SK-N-SH (cell line): Measurements from ENCODE around the gene PRICKLE2. TPM values are rescaled to one million over a fixed set of nuclear protein-coding genes. Genes with fewer than 3 reads are reported as not detected.
A peak's percentile ranks its signal among the peaks of the same experiment; 100 is the strongest.

Source experiments
- CTCF ChIA-PET: fragments of 300-600, 350-600 bp; formaldehyde crosslinking; extraction: SDS; loops from one replicate; lab custom pipeline; 2021; lab: Yijun Ruan, JAX
- POLR2A ChIA-PET: fragments of 350-600 bp; sonication (Branson Sonifier 250); formaldehyde crosslinking; extraction: SDS; loops from one replicate; lab custom pipeline; 2020; ENCODE audit warnings: antibody characterized with exemption, inconsistent platforms; lab: Yijun Ruan, JAX
- DNase-seq: peaks from one replicate; pipeline ENCODE4 v3.0.0; 2012
- H2AFZ ChIP-seq: fragments of 200-600 bp; sonication (generic); 2 replicates; pipeline ENCODE4 v1.8.1; 2016; ENCODE audit warnings: antibody characterized with exemption, mild to moderate bottlenecking, low read depth
- H3F3A ChIP-seq: fragments of 200-600 bp; sonication (generic); replicated peaks from 2 replicates; pipeline ENCODE3; 2016; ENCODE audit warnings: antibody characterized with exemption, mild to moderate bottlenecking; ENCODE audit not compliant: insufficient read depth
- H3K27ac ChIP-seq, 2 experiments: fragments of 200-500 bp in 1 of 2; fragments of 200-600 bp in 1 of 2; sonication (Bioruptor generic) in 1 of 2; sonication (generic), shearing (Covaris generic) in 1 of 2; 2 replicates each; pipeline versions ENCODE4 v1.5.1 to v1.6.1; 2014 to 2016; ENCODE audit warnings: low read depth in 2 of 2, inconsistent platforms in 1 of 2, low read length in 1 of 2, mild to moderate bottlenecking in 1 of 2, mixed read lengths in 1 of 2
- H3K27me3 ChIP-seq: fragments of 200-600 bp; sonication (generic), shearing (Covaris generic); 2 replicates; pipeline ENCODE4 v1.6.1; 2016; ENCODE audit warnings: mixed run types; ENCODE audit not compliant: insufficient read depth
- H3K36me3 ChIP-seq, 2 experiments: fragments of 200-500 bp in 1 of 2; fragments of 200-600 bp in 1 of 2; sonication (Bioruptor generic) in 1 of 2; sonication (generic) in 1 of 2; replicated peaks in 1 of 2; 2 replicates each; pipeline versions ENCODE3 to v1.5.1; 2014 to 2016; ENCODE audit warnings: low read length in 1 of 2, mild to moderate bottlenecking in 1 of 2; ENCODE audit not compliant: insufficient read depth in 2 of 2, control insufficient read depth in 1 of 2
- H3K4me1 ChIP-seq, 2 experiments: fragments of 200-500 bp in 1 of 2; fragments of 200-600 bp in 1 of 2; sonication (Bioruptor generic) in 1 of 2; sonication (generic), shearing (Covaris generic) in 1 of 2; 2 replicates each; pipeline versions ENCODE4 v1.5.1 to v1.6.1; 2014 to 2016; ENCODE audit warnings: low read depth in 1 of 2, low read length in 1 of 2, mixed run types in 1 of 2; ENCODE audit not compliant: insufficient read depth in 2 of 2, control insufficient read depth in 1 of 2
- H3K4me2 ChIP-seq: fragments of 200-600 bp; sonication (generic), shearing (Covaris generic); 2 replicates; pipeline ENCODE4 v1.6.1; 2017; ENCODE audit warnings: mixed run types
- H3K4me3 ChIP-seq, 2 experiments: fragments of 200-500 bp in 1 of 2; fragments of 200-600 bp in 1 of 2; sonication (Bioruptor generic) in 1 of 2; sonication (generic), shearing (Covaris generic) in 1 of 2; 2 replicates each; pipeline versions ENCODE4 v1.5.1 to v1.8.1; 2014 to 2016; ENCODE audit warnings: low read depth in 2 of 2, inconsistent platforms in 1 of 2, low read length in 1 of 2, mild to moderate bottlenecking in 1 of 2, mixed read lengths in 1 of 2, moderate library complexity in 1 of 2
- H3K79me2 ChIP-seq: fragments of 200-600 bp; sonication (generic); 2 replicates; pipeline ENCODE4 v1.8.1; 2017; ENCODE audit warnings: mild to moderate bottlenecking; ENCODE audit not compliant: insufficient read depth
- H3K9ac ChIP-seq: fragments of 200-600 bp; sonication (generic); 2 replicates; pipeline ENCODE4 v1.6.1; 2017; ENCODE audit warnings: mixed run types
- H3K9me2 ChIP-seq: fragments of 200-600 bp; sonication (generic); 2 replicates; pipeline ENCODE4 v1.6.1; 2017; ENCODE audit warnings: mixed run types
- H3K9me3 ChIP-seq: fragments of 200-600 bp; sonication (generic); 2 replicates; pipeline ENCODE4 v1.6.1; 2017; ENCODE audit warnings: mixed run types, mild to moderate bottlenecking, moderate library complexity
- H4K20me1 ChIP-seq: fragments of 200-600 bp; sonication (generic); 2 replicates; pipeline ENCODE4 v1.6.1; 2017; ENCODE audit warnings: mild to moderate bottlenecking, mixed run types; ENCODE audit not compliant: insufficient read depth
- CHD2 ChIP-seq: fragments of 150-350 bp; IDR thresholded peaks from 2 replicates; pipeline ENCODE4 v1.6.1; 2018; ENCODE audit warnings: low read length; ENCODE audit not compliant: partially characterized antibody
- CTCF ChIP-seq: fragments of 200-600 bp; sonication (generic); IDR thresholded peaks from 2 replicates; pipeline ENCODE4 v1.6.1; 2017; ENCODE audit warnings: antibody characterized with exemption, mild to moderate bottlenecking, moderate library complexity
- FOSL2 ChIP-seq: IDR thresholded peaks from 2 replicates; pipeline ENCODE4 v1.4.0; 2012; ENCODE audit warnings: low read depth, mild to moderate bottlenecking, moderate library complexity, borderline replicate concordance
- MXI1 ChIP-seq: IDR thresholded peaks from 2 replicates; pipeline ENCODE4 v1.6.1; 2012; ENCODE audit warnings: mild to moderate bottlenecking, low read depth, low read length, improper control_type of control experiment
- NFIC ChIP-seq: IDR thresholded peaks from 2 replicates; pipeline ENCODE4 v1.4.0; 2012; ENCODE audit warnings: borderline replicate concordance
- SMC3 ChIP-seq: IDR thresholded peaks from 2 replicates; pipeline ENCODE4 v1.6.1; 2012; ENCODE audit warnings: low read depth, low read length, improper control_type of control experiment
- USF1 ChIP-seq: IDR thresholded peaks from 2 replicates; pipeline ENCODE4 v1.4.0; 2012; ENCODE audit warnings: low read depth, borderline replicate concordance
- WGBS: methylation state at CpG from one replicate; pipeline ENCODE4 v1.1.6; 2017; ENCODE audit warnings: low lambda C conversion rate; 5-methylcytosine and 5-hydroxymethylcytosine counted together
- polyA plus RNA-seq, 3 experiments: library from polyadenylated mRNA; depleted of rRNA; stranded (reverse); fragments of >200 nt; gene quantifications; 2 replicates each; pipeline ENCODE4 v1.2.3, GENCODE V29; 2012
- TF ChIP-seq, protein P1 (sequence below): IDR thresholded peaks from 2 replicates; pipeline ENCODE4 v1.4.0; 2012; ENCODE audit warnings: low read depth, borderline replicate concordance
- TF ChIP-seq, protein P2 (sequence below): IDR thresholded peaks from 2 replicates; pipeline ENCODE4 v1.4.0; 2012; ENCODE audit warnings: low read depth
- TF ChIP-seq, protein P3 (sequence below): IDR thresholded peaks from 2 replicates; pipeline ENCODE4; 2012

PRICKLE2 gene
- polyA plus RNA-seq, 1 of the 3 experiments (the other 2 are of a cell fraction) = 0.67 TPM

GRCh38 chr3:64093825-64094712, 131.2 kb downstream of the PRICKLE2 start:
- CTCF ChIA-PET = interaction anchor here (0.7 to 1.4 kb wide), 4 partner anchors 15 to 390 kb away, joined by 3 read pairs; no protein-coding TSS in a partner anchor
- Histone ChIP-seq H3K4me3 (no peak overlapping the region), H3F3A (no peaks in the 10 kb centered on the region), H3K9ac (no peak overlapping the region), H3K79me2 (no peaks in the 10 kb centered on the region), H3K9me2 (no peaks in the 10 kb centered on the region), H3K9me3 (no peaks in the 10 kb centered on the region), H3K4me2 (no peak overlapping the region), H2AFZ (no peak overlapping the region), H4K20me1 (no peaks in the 10 kb centered on the region), H3K27me3 (no peaks in the 10 kb centered on the region), H3K4me1 (peaks cover 2 to 9% of the 10 kb centered on the region in 2 experiments; a peak in 2 of 4 replicates), H3K36me3 (no peaks in the 10 kb centered on the region), H3K27ac (peak overlapping the region in 1 of 2 experiments; percentile 2; a peak in 1 of 4 replicates)
- TF ChIP-seq CHD2 (no peak), NFIC (no peak), FOSL2 (no peak), USF1 (no peak), SMC3 (no peak), CTCF (no peak), MXI1 (no peak)
- TF ChIP-seq, protein P1, sequence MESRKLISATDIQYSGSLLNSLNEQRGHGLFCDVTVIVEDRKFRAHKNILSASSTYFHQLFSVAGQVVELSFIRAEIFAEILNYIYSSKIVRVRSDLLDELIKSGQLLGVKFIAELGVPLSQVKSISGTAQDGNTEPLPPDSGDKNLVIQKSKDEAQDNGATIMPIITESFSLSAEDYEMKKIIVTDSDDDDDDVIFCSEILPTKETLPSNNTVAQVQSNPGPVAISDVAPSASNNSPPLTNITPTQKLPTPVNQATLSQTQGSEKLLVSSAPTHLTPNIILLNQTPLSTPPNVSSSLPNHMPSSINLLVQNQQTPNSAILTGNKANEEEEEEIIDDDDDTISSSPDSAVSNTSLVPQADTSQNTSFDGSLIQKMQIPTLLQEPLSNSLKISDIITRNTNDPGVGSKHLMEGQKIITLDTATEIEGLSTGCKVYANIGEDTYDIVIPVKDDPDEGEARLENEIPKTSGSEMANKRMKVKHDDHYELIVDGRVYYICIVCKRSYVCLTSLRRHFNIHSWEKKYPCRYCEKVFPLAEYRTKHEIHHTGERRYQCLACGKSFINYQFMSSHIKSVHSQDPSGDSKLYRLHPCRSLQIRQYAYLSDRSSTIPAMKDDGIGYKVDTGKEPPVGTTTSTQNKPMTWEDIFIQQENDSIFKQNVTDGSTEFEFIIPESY = no peak
- TF ChIP-seq, protein P2, sequence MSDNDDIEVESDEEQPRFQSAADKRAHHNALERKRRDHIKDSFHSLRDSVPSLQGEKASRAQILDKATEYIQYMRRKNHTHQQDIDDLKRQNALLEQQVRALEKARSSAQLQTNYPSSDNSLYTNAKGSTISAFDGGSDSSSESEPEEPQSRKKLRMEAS = no peak
- TF ChIP-seq, protein P3, sequence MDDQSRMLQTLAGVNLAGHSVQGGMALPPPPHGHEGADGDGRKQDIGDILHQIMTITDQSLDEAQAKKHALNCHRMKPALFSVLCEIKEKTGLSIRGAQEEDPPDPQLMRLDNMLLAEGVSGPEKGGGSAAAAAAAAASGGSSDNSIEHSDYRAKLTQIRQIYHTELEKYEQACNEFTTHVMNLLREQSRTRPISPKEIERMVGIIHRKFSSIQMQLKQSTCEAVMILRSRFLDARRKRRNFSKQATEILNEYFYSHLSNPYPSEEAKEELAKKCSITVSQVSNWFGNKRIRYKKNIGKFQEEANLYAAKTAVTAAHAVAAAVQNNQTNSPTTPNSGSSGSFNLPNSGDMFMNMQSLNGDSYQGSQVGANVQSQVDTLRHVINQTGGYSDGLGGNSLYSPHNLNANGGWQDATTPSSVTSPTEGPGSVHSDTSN = no peak
- POLR2A ChIA-PET = no interaction called here
- DNase-seq = no peak
- 69% methylated on average over 3 of the region's 3 CpGs for WGBS
